C4-2B (cell line): ENCODE results near the gene PTPRF.

ENCODE experiments used
- CTCF ChIP-seq: fragments of 450-650 bp; conservative IDR thresholded peaks from 2 replicates; pipeline ENCODE4 v1.5.1; 2017; ENCODE audit warnings: mild to moderate bottlenecking
- ZFX ChIP-seq: fragments of 450-650 bp; IDR thresholded peaks from 2 replicates; pipeline ENCODE4 v1.6.1; 2017

- TF ChIP-seq CTCF (no peak), ZFX (no peak)
Measured at GRCh38 chr1:43518935-43519686, 11.6 kb upstream of the PTPRF start.
